Fibroblast of mammary gland (primary cell): ENCODE data around the gene ENDOV.

ENCODE experiments used
- DNase-seq: peaks from one replicate; pipeline ENCODE4 v3.0.0-alpha.2; 2010; ENCODE audit warnings: low read depth
- H3K4me3 ChIP-seq: 2 replicates; pipeline ENCODE4 v1.5.1; 2011; ENCODE audit warnings: low read depth, mild to moderate bottlenecking, low read length, moderate library complexity; ENCODE audit not compliant: control insufficient read depth
- TF ChIP-seq, protein P1 (sequence below): conservative IDR thresholded peaks from 2 replicates; pipeline ENCODE4 v1.5.1; 2011; ENCODE audit warnings: low read depth, low read length, inconsistent platforms; ENCODE audit not compliant: control insufficient read depth, insufficient read depth

ENDOV gene

GRCh38 chr17:80415626-80416137 lies 715 bp downstream of the ENDOV start:
- TF ChIP-seq, protein P1, sequence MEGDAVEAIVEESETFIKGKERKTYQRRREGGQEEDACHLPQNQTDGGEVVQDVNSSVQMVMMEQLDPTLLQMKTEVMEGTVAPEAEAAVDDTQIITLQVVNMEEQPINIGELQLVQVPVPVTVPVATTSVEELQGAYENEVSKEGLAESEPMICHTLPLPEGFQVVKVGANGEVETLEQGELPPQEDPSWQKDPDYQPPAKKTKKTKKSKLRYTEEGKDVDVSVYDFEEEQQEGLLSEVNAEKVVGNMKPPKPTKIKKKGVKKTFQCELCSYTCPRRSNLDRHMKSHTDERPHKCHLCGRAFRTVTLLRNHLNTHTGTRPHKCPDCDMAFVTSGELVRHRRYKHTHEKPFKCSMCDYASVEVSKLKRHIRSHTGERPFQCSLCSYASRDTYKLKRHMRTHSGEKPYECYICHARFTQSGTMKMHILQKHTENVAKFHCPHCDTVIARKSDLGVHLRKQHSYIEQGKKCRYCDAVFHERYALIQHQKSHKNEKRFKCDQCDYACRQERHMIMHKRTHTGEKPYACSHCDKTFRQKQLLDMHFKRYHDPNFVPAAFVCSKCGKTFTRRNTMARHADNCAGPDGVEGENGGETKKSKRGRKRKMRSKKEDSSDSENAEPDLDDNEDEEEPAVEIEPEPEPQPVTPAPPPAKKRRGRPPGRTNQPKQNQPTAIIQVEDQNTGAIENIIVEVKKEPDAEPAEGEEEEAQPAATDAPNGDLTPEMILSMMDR: no peak
- no peak for DNase-seq
- H3K4me3 ChIP-seq: peak overlapping the region; percentile 96

DNA sequence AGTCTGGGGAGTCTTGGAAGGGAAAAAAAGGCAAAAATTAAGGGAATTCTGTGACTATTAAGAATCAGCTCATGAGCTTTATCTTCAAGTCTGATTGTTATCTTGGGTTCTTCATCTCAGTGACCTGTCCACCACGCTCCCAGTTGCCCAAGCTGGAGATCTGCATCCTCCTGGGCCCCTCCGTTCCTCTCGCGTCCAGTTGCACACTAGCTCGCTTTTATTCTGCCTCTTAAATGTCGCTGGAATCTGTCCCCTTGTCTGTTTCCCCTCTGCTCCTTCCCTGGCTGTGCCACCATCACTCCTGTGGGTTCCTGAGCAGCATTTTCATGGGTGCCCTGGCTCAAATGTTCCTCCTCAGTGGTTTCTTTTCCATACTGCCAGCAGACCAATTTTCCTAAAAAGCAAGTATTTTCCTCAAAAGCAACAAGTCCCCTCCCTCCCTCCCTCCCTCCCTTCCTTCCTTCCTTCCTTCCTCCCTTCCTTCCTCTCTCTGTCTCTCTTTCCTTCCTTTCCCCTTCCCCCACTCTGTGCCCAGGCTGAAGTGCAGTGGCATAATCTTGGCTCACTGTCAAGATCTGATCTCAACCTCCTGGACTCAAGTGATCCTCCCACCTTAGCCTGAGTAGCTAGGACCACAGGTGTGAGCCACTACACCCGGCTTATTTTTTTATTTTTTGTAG lies 1.4 kb downstream of the ENDOV start:
- TF ChIP-seq, protein P1: no peak
- no peak for DNase-seq
- H3K4me3 ChIP-seq: peak overlapping the region; percentile 96

GRCh38 chr17:80416940-80417293 lies 1.9 kb downstream of the ENDOV start:
- TF ChIP-seq, protein P1: no peak
- no peak for DNase-seq
- no peak overlapping the region for H3K4me3 ChIP-seq

- TF ChIP-seq, protein P1: no peak
- H3K4me3 ChIP-seq: no peak overlapping the region
- no peak for DNase-seq
Observed at GRCh38 chr17:80418589-80418988, 3.6 kb downstream of the ENDOV start.

DNA sequence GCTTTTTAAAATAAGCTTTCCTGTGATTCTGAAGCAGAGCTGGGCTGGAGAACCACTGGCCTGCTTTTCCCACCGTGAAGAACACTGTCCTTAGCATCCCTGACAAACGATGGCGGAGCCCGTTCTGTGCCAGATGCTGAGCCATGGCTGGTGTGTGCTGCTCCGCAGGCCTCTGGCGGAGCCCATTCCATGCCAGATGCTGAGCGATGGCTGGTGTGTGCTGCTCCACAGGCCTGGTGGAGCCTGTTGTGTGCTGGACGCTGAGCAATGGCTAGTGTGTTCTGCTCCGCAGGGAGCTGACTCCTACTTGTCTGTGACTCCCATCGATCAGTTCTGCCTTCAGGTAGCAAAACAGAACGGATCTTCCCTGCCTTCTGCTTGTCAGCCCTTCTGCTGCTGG lies 4.3 kb downstream of the ENDOV start:
- TF ChIP-seq, protein P1: no peak
- no peak overlapping the region for H3K4me3 ChIP-seq
- DNase-seq: no peak

DNA sequence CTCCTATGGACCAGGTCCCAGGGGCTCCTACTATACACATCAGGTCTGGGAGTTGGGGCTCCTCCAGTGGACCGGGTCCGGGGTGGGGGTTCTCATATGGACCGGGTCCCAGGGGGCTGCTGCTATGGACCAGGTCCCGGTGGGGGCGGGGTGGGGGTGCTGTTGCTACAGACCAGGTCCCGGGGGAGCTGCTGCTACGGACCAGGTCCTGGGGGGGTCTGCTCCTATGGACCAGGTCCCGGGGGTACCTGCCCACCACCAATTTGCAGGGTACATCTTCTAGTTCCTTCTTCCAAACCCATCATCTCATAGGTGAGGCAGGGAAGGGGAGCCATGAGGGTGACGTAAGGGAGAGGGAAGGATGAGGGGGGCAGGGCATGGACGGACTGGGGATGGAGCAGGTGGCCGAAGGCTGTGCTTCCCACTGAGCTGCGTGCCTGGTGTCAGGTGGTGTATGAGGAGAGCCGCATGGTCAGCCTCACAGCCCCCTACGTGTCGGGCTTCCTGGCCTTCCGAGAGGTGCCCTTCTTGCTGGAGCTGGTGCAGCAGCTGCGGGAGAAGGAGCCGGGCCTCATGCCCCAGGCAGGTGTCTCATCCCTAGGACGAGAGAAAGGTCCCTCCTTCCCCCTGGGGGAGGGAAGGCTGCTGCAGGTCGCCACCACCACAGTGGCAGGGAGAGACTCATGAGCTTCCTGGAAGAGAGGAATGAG lies 6.6 kb downstream of the ENDOV start:
- TF ChIP-seq, protein P1: no peak
- no peak for DNase-seq
- H3K4me3 ChIP-seq: no peak overlapping the region
